Measurements from ENCODE around the gene DAPK1.
"Not testable (repeated sequence)": the region's sequence is repeated elsewhere in the genome, so short reads cannot be mapped to it uniquely, and the experiment has no call there.

The DAPK1 gene

DNA sequence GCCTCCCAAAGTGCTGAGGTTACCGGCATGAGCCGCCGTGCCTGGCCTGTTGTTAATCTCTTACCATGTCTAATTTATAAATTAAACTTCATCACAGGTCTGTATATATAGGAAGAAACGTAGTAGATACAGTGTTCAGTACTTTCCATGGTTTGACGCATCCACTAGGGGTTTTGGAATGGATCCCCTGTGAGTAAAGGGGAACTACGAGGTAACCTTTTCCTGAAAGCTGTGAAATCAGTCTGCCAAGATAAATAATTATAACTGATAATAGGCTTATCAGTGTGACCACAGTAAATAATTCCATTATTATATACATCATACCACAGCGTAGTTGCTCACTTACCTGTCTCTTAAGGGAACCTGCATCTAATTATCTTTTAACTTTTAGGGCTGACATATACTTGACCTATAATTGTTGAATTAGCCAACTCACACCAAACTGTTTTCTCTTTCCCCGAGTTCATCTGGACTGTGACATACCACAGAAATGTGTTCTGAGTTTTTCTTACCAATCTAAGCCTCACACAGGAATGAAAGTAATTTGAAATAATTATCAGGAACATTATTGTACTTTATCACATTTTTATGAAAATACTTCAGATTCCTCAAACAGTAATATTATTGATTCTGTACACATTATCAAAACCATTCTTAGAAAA is 42.9 kb downstream of the DAPK1 start:
- no peak for DNase-seq (ENCODE audit: low read depth in 1 of 2, low spot score in 1 of 2)

DNA sequence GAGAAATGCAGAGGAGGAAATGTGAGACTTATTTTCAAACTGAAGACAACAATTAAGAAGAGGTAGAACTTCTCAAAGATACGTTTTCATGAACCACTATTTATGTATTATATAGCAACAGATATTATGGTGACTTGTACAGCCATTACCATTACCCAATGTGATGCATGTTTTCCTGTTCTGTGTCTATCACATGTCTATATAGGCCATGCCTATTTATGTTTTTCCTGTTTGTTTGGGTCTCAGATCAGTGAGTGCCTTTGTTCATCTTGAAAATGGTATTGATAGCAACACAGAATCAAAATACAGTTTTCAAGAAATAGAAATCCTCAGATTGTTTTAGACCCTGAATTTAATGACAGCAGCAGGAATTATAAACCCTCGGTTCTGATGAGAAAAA is 44.0 kb downstream of the DAPK1 start:
- DNase-seq (ENCODE audit: low read depth in 1 of 2, low spot score in 1 of 2) = no peak

DNA sequence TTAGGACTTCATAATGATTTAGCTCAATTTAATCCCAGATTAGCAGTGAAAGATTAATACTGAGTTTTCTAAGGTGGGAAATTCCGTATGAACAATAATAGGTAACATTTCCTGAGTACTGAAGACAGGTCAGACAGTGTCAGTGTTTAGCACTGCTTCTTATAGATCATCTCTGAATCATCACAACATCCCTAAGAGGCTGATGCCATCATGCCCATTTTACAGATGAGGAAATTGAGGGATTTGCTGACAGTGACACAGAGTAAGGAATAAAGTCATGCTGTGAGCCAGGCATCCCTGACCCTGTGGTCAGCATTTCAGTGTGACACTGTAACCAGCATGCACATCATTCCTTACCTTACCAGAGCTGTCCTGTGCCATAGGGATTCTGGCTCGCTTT is 44.5 kb downstream of the DAPK1 start:
- DNase-seq (ENCODE audit: low read depth in 1 of 2, low spot score in 1 of 2) = no peak

DNA sequence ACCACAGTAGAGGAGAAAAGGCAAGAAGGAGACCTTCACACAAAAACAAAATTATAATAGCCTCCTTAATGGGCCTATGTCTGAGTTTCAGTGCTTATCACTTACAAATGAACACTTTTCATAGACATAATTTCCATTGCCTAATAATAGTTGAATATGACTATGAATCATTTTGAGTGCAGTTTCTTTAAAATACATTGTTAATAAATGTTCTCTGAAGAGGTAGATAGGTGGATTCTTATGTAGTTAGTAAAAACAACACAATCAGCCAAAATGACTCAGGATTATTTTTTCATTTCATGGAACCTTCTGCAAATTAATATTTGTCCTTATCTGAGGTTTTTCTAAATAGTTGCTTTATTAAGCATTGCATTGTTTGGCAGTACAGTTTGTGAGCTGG is 45.6 kb downstream of the DAPK1 start:
- no peak for DNase-seq (ENCODE audit: low read depth in 1 of 2, low spot score in 1 of 2)

DNA sequence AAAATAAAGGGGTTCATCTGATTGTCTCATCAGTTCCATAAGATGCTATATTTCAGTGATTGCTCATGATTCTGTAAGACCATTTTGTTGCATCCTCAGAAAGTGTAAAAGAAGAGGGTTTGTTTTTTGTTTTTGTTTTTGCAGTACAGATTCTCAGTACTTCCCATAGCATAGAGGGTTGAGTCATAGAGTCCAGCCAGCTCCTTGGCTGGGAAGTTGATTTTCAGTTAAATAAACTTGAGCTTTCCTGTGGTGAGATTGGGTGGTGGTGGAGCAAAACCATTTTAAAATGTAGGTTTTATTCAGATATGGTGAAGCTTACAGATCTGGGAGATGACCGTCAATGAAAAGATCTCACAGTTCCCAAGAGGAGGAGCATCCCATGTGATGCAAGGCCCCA is 48.2 kb downstream of the DAPK1 start:
- DNase-seq (ENCODE audit: low read depth in 1 of 2, low spot score in 1 of 2) = no peak

DNA sequence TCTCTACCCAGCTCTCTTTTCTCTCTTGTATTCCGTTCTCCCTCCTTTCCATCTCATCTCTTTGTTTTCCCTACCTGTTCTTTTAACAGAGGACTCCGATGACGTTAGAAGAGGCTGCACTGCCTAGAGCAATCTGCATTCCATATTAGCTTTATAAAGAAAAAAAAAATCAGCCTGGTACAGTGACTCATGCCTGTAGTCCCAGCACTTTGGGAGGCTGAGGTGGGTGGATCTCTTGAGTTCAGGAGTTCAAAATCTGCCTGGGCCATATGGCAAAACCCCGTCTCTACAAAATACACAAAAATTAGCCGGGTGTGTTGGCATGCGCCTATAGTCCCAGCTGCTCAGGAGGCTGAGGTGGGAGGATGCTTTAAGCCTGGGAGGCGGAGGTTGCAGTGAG is 49.0 kb downstream of the DAPK1 start:
- DNase-seq (ENCODE audit: low read depth in 1 of 2, low spot score in 1 of 2) = no peak

DNA sequence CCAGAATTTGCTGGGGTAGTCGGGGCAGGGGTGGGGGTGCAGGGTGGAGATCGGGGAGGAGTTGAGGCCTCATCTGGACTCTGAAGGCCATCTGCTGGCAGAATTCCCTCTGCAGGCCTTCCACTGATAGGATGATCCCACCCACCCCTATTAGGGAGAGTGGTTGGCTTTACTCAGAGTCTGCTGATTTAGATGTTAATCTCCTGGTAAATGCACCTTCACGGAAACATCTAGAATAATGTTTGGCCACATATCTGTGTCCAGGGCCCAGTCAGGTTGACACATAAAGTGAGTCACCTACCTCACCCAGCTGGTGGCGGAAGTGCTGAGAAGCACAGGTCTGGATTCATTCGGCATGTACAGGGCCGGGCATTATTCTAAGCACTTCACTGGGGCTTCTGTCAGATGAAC is 50.0 kb downstream of the DAPK1 start:
- no peak for DNase-seq (ENCODE audit: low read depth in 1 of 2, low spot score in 1 of 2)

DNA sequence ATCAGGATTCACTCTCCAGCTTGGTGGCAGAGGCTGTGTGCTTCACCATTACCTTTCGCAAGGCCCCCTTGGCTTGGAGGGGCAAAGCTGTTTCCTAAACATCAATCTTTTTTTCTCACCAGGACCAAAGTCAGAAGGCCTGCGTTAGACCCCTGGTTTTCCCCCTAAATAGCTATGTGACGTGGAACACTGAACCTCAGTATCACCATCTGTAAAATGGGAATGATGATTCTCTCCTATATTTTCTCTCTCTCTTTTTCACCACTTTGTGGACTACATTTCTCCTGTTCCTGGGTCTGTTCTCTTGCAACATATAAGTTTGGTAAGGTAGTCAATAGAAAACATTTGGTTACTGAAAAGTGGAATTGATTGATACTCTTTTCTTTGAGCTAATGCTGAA is 50.5 kb downstream of the DAPK1 start:
- DNase-seq (ENCODE audit: low read depth in 1 of 2, low spot score in 1 of 2) = no peak

DNA sequence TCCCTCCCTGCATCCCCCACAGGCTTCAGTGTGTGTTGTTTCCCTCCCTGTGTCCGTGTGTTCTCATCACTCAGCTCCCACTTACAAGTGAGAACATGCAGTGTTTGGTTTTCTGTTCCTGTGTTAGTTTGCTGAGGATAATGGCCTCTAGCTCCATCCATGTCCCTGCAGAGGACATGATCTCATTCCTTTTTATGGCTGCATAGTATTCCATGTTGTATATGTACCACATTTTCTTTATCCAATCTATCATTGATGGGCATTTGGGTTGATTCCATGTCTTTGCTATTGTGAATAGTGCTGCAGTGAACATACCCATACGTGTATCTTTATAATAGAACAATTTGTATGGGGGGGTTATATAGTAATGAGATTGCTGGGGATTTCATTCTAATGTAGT is 51.4 kb downstream of the DAPK1 start:
- DNase-seq (ENCODE audit: low read depth in 1 of 2, low spot score in 1 of 2) = not testable (repeated sequence)

DNA sequence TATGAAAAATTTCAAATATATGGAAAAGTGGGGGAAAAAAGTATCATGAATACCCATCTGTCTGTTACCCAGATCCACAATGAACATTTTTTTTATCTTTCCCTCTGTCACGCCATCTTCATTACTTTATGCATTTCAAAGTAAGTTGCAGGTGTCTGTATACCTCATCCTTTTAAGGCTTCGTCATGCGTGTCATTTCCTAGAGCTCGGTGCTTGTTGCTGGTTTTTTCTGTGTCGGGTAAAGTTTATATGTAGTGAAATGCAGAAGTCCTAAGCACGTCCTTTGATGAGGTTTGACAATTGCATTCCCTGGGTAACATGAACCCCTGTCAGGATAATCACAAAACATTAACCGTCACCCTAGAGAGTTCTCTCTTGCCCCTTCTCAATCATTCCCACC is 52.1 kb downstream of the DAPK1 start:
- no peak for DNase-seq (ENCODE audit: low read depth in 1 of 2, low spot score in 1 of 2)

DNA sequence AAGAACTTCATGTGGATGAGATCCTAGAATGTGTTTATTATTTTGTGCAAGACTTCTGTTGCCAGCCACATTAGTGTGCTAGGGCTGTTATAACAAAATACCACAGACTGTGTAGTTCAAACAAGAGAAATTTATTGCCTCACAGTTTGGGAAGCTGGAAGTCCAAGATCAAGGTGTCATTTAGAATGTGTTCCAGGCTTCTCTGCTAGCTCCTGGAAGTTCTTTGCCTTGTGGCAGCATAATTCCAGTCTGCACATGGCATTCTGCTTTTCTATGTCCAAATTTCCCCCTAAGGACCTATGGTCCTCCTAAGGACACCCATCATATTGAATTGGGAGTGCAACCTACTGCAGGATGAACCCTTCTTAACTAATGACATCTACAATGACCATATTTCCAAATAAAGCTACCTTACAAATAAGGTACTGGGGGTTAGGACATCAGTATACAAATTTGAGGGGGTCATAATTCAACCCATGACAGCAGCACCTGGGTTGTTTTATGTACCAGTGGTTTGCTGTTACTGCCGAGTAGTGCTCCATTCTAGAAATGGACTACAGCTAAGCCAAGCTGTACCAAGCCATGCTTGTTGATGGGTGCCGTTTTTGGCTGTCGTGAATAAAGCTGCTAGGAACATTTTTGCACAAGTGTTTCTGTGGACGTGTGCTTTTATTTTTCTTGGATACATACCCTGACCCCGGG is 52.7 kb downstream of the DAPK1 start:
- no peak for DNase-seq (ENCODE audit: low read depth in 1 of 2, low spot score in 1 of 2)

DNA sequence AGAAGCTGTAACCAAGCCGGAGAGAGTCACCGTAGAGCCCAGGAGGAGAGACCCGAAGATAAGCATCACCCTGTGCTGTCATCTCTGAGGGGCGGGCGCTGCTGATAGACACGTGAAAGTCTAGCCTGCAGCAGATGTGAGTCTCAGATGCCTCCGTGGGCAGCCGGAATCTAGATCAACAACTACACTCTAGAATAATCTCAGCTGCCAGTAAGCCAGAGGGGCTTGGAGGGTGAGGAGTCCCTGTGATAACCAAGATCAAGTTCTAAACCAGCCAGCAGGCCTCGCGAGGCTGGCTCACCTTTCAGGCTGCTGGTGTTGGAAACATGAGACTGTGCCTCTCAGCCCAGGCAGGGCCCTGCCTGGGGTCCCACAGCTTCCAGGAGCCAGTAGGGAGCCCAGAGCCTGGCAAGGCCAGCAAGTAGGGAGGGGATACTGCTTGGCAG is 54.1 kb downstream of the DAPK1 start:
- no peak for DNase-seq (ENCODE audit: low read depth in 1 of 2, low spot score in 1 of 2)

DNA sequence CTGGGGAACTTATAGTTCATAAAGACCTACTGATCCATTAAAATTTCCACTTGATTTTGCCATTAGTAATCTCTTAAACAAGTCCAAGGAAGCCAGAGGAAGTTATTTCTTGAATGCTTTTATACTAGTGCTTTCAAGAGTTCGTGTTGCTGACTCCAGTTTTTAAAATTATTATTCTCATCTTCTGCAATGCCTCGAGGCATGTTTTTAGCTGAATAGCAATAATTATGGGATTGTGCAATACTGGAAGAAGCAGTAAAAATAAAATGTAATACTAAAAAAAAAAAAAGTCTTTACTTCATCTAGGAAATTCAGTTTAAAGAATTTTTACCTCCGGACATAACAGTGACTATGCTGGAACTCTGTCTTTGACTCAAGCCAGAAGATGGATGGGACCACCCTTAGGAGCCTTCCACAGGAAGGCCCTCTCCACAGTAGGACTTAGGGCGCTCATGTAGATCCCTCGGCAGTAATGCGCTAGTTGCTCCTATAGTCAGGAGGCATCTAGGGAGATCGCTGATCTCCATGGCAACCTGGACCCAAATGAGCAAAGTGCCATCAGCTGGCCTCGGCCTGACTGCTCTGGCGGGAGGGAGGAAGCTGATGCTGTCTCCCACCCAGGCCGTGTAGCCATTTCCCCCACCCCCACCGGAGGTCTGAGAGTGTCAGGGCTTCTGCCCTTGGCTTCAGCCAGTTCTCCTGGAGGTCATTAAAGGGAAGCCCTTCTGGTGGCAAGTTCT is 56.7 kb downstream of the DAPK1 start:
- no peak for DNase-seq (ENCODE audit: low read depth in 1 of 2, low spot score in 1 of 2)

DNA sequence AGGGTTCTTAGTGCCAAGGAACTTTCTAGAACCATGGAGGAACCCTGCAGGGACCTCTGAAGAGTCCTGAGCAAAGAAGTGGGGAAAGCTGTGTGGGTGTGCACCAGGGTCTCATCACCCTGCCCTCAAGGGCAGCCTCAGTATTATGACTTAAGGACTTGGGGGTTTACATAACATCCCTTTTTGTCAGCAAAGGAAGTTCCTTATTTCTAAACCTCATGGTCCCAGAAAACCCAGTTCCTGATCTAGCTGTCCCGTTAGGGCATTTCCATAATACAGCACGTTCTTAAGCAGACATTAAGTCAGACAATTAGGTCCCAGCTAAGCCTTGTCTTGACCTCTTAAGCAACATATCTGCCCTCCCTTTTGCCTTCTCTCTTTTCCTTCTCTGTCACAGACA is 57.3 kb downstream of the DAPK1 start:
- no peak for DNase-seq (ENCODE audit: low read depth in 1 of 2, low spot score in 1 of 2)

DNA sequence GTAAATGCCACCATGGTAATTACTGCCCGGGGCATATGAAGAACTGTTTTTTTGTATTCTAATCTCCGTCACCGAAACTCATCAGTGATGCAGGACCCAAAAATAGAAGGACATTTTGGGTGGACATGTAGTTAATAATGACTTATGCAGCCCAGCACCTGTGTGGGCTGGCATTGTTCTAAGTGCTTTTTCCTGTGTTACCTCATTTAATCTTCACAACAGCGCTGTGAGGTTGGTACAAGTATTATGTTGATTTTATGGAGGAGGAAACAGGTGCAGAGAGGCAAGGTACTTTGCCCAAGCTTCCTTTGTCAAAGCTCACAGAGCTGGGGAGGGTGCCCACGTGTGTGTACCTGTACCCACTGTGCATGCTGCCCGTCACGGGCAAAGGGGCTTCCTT is 58.4 kb downstream of the DAPK1 start:
- no peak for DNase-seq (ENCODE audit: low read depth in 1 of 2, low spot score in 1 of 2)

DNA sequence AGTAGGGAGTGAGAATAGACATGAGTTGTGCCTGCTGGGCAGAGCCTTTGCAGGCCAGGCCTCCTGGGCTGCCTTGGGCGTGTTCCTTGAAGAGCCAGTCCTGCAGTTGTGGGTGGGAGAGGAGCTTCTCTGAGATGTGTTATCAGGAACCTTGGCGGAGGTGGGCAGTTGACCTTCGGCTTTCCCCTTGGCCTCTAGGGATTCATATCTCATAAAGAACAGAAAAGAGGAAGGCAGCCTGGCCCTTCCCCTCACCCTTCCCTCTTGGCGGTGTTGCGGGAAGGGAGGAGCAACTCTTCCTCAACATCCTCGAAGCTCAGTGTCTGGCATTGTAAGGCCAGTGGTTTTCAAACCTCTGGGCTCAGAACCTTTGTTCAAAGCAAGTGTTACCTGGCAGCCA is 59.2 kb downstream of the DAPK1 start:
- DNase-seq (ENCODE audit: low read depth in 1 of 2, low spot score in 1 of 2) = no peak

DNA sequence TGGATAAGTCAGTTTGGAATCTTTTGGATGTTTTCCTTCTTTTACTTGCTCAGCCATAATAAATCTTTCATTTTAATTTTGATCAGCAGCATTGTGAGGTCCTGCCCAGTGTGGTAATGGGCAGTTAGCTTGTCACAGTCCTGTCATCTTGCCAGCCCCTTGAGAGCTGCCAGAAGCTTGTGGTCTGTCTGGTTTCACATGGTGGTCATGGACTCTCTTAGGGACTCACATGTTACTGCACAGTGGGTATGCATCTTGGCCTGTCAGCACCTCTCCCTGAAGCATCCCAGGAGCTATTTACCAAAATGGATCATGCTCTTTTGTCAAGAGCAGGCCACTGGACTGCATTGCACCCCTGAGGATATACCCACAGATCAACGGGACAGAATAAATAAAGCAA is 60.3 kb downstream of the DAPK1 start:
- no peak for DNase-seq (ENCODE audit: low read depth in 1 of 2, low spot score in 1 of 2)

DNA sequence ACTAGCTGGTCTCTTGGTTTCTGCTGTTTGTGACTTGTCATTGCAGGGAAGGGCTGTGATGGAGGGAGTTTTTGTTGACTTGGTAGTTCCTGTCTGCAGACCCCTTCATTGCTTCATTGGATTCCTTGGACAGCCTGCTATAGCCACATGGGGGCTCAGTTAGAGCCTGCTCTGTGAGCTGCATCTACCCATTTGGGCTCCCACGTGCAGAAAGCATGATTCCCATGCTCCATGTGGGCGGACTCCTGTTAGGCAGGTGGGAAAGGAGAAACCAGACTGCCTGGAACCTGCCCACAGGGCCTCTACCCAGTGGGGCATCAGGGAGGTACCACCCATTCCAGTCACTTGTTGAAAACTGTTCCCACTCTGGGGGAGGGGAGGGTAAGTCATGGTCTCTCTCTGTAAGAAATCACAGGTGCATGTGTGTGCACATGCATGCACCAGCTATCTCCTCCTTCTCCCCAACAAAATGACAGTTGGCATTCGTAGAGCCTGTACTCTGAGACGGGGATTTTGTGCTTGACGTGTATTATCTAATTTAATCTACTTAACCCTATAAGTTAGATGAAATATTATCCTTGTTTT is 61.0 kb downstream of the DAPK1 start:
- DNase-seq (ENCODE audit: low read depth in 1 of 2, low spot score in 1 of 2) = no peak

DNA sequence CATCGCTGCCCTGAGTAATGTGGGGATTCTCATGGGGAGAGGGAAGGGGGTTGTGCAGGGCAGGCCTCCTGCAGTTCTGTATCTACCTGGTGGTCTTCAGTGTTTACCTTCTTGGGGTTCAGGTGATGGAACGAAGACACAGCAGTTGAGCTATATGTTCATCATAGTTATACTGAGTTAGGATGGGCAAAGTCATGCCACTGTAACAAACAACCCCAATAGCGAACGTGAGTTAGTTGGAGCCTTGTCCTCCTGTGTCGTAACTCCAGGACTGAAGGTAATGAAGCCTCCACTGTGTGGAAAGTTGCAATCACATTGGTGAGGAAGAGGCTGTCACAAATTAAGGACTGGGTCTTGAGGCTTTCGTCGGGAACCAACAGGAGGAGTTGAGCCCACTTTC is 64.4 kb downstream of the DAPK1 start:
- no peak for DNase-seq (ENCODE audit: low read depth in 1 of 2, low spot score in 1 of 2)

DNA sequence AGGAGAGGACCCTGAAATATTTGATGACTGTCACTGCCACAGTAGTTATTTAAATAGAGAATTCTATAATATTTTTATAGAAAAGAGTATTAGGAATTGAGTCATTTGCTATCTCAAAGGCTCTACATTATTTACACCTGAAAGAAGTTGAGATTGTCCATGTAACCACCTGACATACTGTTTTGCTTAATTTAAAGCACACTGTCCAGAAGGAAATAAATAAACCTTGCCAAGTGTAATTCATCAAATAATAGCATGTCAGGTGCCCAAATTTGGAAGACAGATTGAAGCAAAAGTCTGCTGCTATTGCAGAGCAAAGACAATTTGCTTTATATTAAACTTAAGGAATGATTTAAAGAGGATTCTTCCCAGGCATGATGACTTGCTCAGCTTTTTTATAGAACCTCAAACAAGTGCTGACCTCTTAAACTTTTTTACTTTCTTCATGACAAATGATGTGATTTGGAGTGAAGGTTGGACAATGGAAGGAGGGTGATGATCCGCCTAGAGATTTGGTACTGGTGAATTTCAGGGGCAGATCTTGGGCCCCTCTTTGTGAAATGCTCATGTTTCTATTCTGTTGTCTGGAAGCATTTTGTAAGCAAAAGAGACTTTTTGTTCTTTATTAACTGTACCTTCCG is 65.0 kb downstream of the DAPK1 start:
- DNase-seq (ENCODE audit: low read depth in 1 of 2, low spot score in 1 of 2) = no peak

DNA sequence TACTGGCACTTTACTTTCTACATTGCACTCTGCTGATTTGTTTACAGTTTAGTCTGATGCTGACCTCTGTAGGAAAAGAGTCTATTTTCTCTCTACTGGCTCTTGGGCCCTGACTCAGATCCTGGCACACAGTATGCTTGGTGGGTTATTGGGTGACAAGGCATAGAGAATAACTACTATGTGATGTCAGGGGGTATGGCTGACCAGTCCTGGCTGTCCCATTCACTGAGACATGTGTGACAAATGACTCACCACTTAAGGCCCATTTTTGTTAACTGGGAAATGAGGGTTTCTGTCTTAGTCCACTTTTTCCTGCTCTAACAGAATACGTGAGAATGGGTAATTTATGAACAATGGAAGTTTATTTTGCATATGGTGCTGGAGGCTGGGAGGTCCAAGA is 66.4 kb downstream of the DAPK1 start:
- DNase-seq (ENCODE audit: low read depth in 1 of 2, low spot score in 1 of 2) = no peak
